Colonic mucosa (tissue), 4 donors: ENCODE results near the gene TNS3. TPM values are rescaled to one million over a fixed set of nuclear protein-coding genes. Genes with fewer than 3 reads are reported as not detected.

Source experiments
- DNase-seq: peaks from one replicate; pipeline ENCODE4 v3.0.0-alpha.2; 2020
- H3K27ac ChIP-seq: fragments of 200-600 bp; one replicate; pipeline ENCODE4 v1.8.0; 2021
- H3K27me3 ChIP-seq: fragments of 200-600 bp; one replicate; pipeline ENCODE4 v1.8.0; 2021
- H3K36me3 ChIP-seq: fragments of 200-600 bp; one replicate; pipeline ENCODE4 v1.8.0; 2021
- H3K4me1 ChIP-seq: fragments of 200-600 bp; one replicate; pipeline ENCODE4 v1.8.0; 2021; ENCODE audit warnings: mild to moderate bottlenecking
- H3K4me3 ChIP-seq: fragments of 200-600 bp; one replicate; pipeline ENCODE4 v1.8.0; 2021
- H3K9ac ChIP-seq, 2 donors: one replicate each; pipeline ENCODE4 v1.7.0; 2013; ENCODE audit warnings: control low read depth in 2 of 2, low read depth in 2 of 2, low read length in 2 of 2
- H3K9me3 ChIP-seq: fragments of 200-600 bp; one replicate; pipeline ENCODE4 v1.8.0; 2021
- intact Hi-C: fragments of 100-400 bp; cut with DNase I; formaldehyde crosslinking; loops from one replicate; pipeline ENCODE4 v1.14.1; 2022
- total RNA-seq, 2 donors: library from RNA; stranded (reverse); fragmentation: NEBNext Ultra II Directional in 1 of 2; extraction: Animal tissue kit (Norgen Biotek cat#: 25700) in 1 of 2; gene quantifications; one replicate each; pipeline ENCODE4 v1.2.1, GENCODE V29; 2021
- TF ChIP-seq, protein P1 (sequence below): fragments of 200-600 bp; IDR thresholded peaks from one replicate; pipeline ENCODE4 v1.8.0; 2022; ENCODE audit warnings: antibody characterized with exemption, mild to moderate bottlenecking
- donor health status: healthy.
- donor health status: DM: no; HTN: no; CAD: no.
- donor health status: DM: no; HTN: no; CAD: no.

The TNS3 gene
- total RNA-seq, 2 donors from 2014 or later = 41.1 to 58.2 TPM

DNA sequence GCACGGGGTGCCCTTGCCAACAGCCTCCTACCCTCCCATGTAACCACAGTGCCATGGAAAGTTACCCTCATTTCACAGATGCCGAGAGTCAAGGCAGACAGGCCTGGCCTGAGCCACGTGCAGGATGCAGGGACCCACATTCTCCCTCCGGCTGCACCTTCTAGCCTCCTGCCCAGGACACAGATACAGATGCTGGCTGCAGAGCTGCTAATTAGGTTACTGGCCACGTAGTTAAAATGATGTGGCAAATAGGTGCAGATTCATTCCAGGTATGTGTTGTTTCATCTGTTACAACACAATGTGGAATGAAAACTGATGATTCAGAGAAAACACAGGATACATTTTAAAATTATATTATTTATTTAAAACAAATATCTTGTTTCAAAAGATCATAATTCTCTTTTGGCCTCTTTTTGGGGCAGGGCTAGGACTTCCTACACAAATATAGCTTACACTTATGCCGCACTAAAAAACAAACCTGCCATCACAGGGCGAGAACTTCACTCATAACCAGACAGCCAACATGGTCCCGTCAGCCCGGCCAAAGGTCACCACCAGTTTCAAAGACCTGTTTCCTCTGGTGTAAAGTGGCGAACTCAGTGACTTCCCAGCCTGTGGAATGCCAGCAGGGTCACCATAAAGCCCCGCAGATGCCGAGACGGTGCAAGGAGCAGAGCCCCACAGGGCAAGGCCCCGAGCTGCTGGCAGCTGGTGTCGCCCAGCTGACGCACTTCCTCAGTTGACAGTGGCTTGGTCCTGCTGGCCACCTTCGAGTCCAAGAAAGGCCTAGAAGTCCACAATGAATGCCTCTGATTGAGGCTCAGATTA is 83.5 kb downstream of the TNS3 start:
- Histone ChIP-seq H3K4me3 (no peak overlapping the region), H3K9ac (peak overlapping the region in 1 of 2 donors; percentile 42), H3K27me3 (no peaks in the 10 kb centered on the region), H3K9me3 (no peaks in the 10 kb centered on the region), H3K27ac (peak overlapping the region; percentile 53), H3K4me1 (peaks cover 30% of the 10 kb centered on the region), H3K36me3 (no peaks in the 10 kb centered on the region)
- intact Hi-C loops = no loop called here
- peak; percentile 85 for DNase-seq
- TF ChIP-seq, protein P1, sequence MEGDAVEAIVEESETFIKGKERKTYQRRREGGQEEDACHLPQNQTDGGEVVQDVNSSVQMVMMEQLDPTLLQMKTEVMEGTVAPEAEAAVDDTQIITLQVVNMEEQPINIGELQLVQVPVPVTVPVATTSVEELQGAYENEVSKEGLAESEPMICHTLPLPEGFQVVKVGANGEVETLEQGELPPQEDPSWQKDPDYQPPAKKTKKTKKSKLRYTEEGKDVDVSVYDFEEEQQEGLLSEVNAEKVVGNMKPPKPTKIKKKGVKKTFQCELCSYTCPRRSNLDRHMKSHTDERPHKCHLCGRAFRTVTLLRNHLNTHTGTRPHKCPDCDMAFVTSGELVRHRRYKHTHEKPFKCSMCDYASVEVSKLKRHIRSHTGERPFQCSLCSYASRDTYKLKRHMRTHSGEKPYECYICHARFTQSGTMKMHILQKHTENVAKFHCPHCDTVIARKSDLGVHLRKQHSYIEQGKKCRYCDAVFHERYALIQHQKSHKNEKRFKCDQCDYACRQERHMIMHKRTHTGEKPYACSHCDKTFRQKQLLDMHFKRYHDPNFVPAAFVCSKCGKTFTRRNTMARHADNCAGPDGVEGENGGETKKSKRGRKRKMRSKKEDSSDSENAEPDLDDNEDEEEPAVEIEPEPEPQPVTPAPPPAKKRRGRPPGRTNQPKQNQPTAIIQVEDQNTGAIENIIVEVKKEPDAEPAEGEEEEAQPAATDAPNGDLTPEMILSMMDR = no peak

GRCh38 chr7:47497367-47498096 is 84.4 kb downstream of the TNS3 start:
- peaks cover 26% of the 10 kb centered on the region for H3K4me1 ChIP-seq
- no peak for DNase-seq
- no peaks in the 10 kb centered on the region for H3K9me3 ChIP-seq
- no peaks in the 10 kb centered on the region for H3K27me3 ChIP-seq
- H3K9ac ChIP-seq = peak overlapping the region in 1 of 2 donors; percentile 42
- peak overlapping the region; percentile 53 for H3K27ac ChIP-seq
- H3K4me3 ChIP-seq = no peak overlapping the region
- intact Hi-C loops = no loop called here
- H3K36me3 ChIP-seq = no peaks in the 10 kb centered on the region
- TF ChIP-seq, protein P1 = no peak

- Histone ChIP-seq H3K9ac (no peak overlapping the region), H3K36me3 (no peaks in the 10 kb centered on the region), H3K27me3 (no peaks in the 10 kb centered on the region), H3K4me3 (no peak overlapping the region), H3K27ac (no peak overlapping the region), H3K4me1 (peaks cover 18% of the 10 kb centered on the region), H3K9me3 (no peaks in the 10 kb centered on the region)
- intact Hi-C loops = no loop called here
- TF ChIP-seq, protein P1 = no peak
- DNase-seq = no peak
Measured at GRCh38 chr7:47496666-47497065, 85.2 kb downstream of the TNS3 start.

- Histone ChIP-seq H3K4me1 (peaks cover 18% of the 10 kb centered on the region), H3K9me3 (no peaks in the 10 kb centered on the region), H3K36me3 (no peaks in the 10 kb centered on the region), H3K27me3 (no peaks in the 10 kb centered on the region), H3K4me3 (no peak overlapping the region), H3K27ac (no peak overlapping the region), H3K9ac (no peak overlapping the region)
- TF ChIP-seq, protein P1 = no peak
- intact Hi-C loops = no loop called here
- no peak for DNase-seq
Measured at GRCh38 chr7:47496056-47496665, 85.8 kb downstream of the TNS3 start.
